Neural progenitor cell (in vitro differentiated cells): Measurements from ENCODE around the gene CCSER1. TPM values are rescaled to one million over a fixed set of nuclear protein-coding genes. Genes with fewer than 3 reads are reported as not detected.

Experiments used
- DNase-seq: peaks from one replicate; pipeline ENCODE4 v3.0.0-alpha.2; 2016; ENCODE audit warnings: low spot score
- H2AFZ ChIP-seq: fragments of 200-600 bp; sonication (generic); replicated peaks from 2 replicates; pipeline ENCODE4 v1.6.1; 2016; ENCODE audit warnings: antibody characterized with exemption
- H3F3A ChIP-seq: fragments of 200-600 bp; sonication (generic); 2 replicates; pipeline ENCODE4 v1.6.1; 2016; ENCODE audit warnings: antibody characterized with exemption, low read depth
- H3K27ac ChIP-seq: fragments of 200-600 bp; sonication (generic); 2 replicates; pipeline ENCODE4 v1.5.1; 2016; ENCODE audit warnings: mild to moderate bottlenecking
- H3K27me3 ChIP-seq: fragments of 200-600 bp; sonication (generic); 2 replicates; pipeline ENCODE4 v1.6.1; 2016; ENCODE audit warnings: mild to moderate bottlenecking, moderate library complexity
- H3K36me3 ChIP-seq: fragments of 200-600 bp; sonication (generic); 2 replicates; pipeline ENCODE4 v1.5.1; 2016
- H3K4me1 ChIP-seq: fragments of 200-600 bp; sonication (generic); 2 replicates; pipeline ENCODE4 v1.6.1; 2016; ENCODE audit warnings: mixed run types
- H3K4me2 ChIP-seq: fragments of 200-600 bp; sonication (generic); 2 replicates; pipeline ENCODE4 v1.6.1; 2016
- H3K4me3 ChIP-seq: fragments of 200-600 bp; sonication (generic); 2 replicates; pipeline ENCODE4 v1.5.1; 2016
- H3K79me2 ChIP-seq: fragments of 200-600 bp; sonication (generic); 2 replicates; pipeline ENCODE4 v1.6.1; 2016; ENCODE audit warnings: low read depth
- H3K9ac ChIP-seq: fragments of 200-600 bp; sonication (generic); 2 replicates; pipeline ENCODE4 v1.6.1; 2016
- H3K9me3 ChIP-seq: fragments of 200-600 bp; sonication (generic); 2 replicates; pipeline ENCODE4 v1.5.1; 2016; ENCODE audit warnings: low read depth
- H4K20me1 ChIP-seq: fragments of 200-600 bp; sonication (generic); 2 replicates; pipeline ENCODE4 v1.6.1; 2016; ENCODE audit warnings: low read depth
- H3K27ac Mint-ChIP-seq: 3 replicates; pipeline ENCODE4 v1.8.0; 2021; ENCODE audit warnings: mixed read lengths
- H3K27me3 Mint-ChIP-seq: 2 replicates; pipeline ENCODE4 v1.8.0; 2022; ENCODE audit warnings: low read depth, mild to moderate bottlenecking, inconsistent platforms, moderate library complexity, mixed read lengths; ENCODE audit not compliant: insufficient read depth
- H3K36me3 Mint-ChIP-seq: 3 replicates; pipeline ENCODE4 v1.8.0; 2021; ENCODE audit warnings: mixed read lengths
- H3K4me1 Mint-ChIP-seq: 3 replicates; pipeline ENCODE4 v1.8.0; 2021; ENCODE audit warnings: mixed read lengths
- H3K4me3 Mint-ChIP-seq: 3 replicates; pipeline ENCODE4 v1.8.0; 2021; ENCODE audit warnings: mild to moderate bottlenecking, moderate library complexity, mixed read lengths
- H3K9me3 Mint-ChIP-seq: 3 replicates; pipeline ENCODE4 v1.8.0; 2020; ENCODE audit warnings: mixed read lengths
- EZH2 ChIP-seq: fragments of 200-600 bp; sonication (generic); IDR thresholded peaks from 2 replicates; pipeline ENCODE4 v1.6.1; 2017; ENCODE audit warnings: antibody characterized with exemption, mild to moderate bottlenecking, moderate library complexity
- EZH2phosphoT487 ChIP-seq: fragments of 200-600 bp; sonication (generic); IDR thresholded peaks from 2 replicates; pipeline ENCODE4 v1.6.1; 2017; ENCODE audit warnings: antibody characterized with exemption
- total RNA-seq: library from RNA; depleted of rRNA; stranded (reverse); fragments of >200 nt; gene quantifications from 2 replicates; pipeline ENCODE4 v1.2.3, GENCODE V29; 2015; ENCODE audit warnings: low replicate concordance
- TF ChIP-seq, protein P1 (sequence below): fragments of 200-600 bp; sonication (generic); IDR thresholded peaks from 2 replicates; pipeline ENCODE4 v1.5.1; 2017; ENCODE audit warnings: antibody characterized with exemption, mild to moderate bottlenecking

The CCSER1 gene
- total RNA-seq, 1 donor from 2014 or later = 0.77 TPM

DNA sequence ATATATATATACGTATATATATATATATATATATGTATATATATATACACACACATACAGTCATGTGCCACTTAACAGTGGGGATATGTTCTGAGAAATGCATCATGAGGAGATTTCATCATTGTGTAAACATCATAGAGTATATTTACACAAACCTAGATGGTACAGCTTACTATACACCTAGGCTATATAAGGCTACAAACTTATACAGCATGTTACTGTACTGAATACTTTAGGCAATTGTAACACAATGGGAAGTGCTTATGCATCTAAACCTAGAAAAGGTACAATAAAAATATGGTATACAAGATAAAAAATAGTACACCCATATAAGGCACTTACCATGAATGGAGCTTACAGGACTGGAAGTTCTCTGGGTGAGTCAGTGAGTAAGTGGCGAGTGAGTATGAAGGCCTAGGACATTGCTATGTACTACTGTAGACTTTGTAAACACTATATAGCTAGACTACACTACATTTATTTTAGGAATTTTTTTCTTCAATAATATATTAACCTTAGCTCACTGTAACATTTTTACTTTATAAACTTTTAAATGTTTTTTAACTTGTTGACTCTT is 13.2 kb upstream of the CCSER1 start:
- no peaks in the 10 kb centered on the region for H3K27me3 Mint-ChIP-seq
- H3K4me3 Mint-ChIP-seq = no peak overlapping the region
- no peak for DNase-seq
- H3K27ac Mint-ChIP-seq = no peak overlapping the region
- H3K27me3 ChIP-seq = no peaks in the 10 kb centered on the region
- H3K36me3 ChIP-seq = no peaks in the 10 kb centered on the region
- no peak overlapping the region for H2AFZ ChIP-seq
- no peaks in the 10 kb centered on the region for H3K9me3 ChIP-seq
- no peaks in the 10 kb centered on the region for H3K4me1 Mint-ChIP-seq
- H3K27ac ChIP-seq = no peak overlapping the region
- no peak overlapping the region for H3K4me3 ChIP-seq
- no peaks in the 10 kb centered on the region for H3F3A ChIP-seq
- H3K79me2 ChIP-seq = no peaks in the 10 kb centered on the region
- no peak overlapping the region for H3K4me2 ChIP-seq
- no peaks in the 10 kb centered on the region for H3K4me1 ChIP-seq
- no peaks in the 10 kb centered on the region for H4K20me1 ChIP-seq
- H3K36me3 Mint-ChIP-seq = no peaks in the 10 kb centered on the region
- TF ChIP-seq EZH2 = no peak
- no peak overlapping the region for H3K9ac ChIP-seq
- no peaks in the 10 kb centered on the region for H3K9me3 Mint-ChIP-seq

DNA sequence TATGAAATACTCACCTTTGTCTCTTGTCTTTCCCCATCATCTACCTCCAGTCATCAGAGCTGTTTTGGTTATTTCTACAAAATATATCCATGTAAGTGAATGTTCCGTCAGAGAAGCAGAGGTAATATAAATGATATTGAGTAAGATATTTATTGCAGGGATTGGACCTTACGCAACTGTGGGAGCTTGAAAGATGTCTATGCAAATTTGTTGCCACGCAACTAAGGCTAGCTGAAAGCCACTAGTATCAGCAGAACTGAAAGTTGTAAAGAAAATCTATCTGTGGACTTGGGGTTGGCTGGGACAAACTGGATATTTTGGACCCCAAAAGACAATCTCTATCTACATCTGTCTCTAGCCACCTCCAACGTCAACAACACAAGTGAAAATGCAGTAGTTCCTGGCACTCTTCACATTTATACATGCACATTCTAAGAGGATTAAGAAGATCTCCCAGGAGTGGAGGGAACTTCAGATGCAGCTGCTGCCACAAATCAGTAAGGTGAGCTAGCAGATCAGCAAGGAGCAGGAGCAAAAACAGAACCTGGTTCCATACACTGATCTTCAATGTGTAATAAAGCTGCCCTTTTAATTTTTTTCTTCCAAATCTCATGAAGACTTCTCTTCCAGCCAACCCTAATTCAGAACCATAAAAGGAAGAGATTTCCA is 8.5 kb upstream of the CCSER1 start:
- Histone ChIP-seq H3K4me1 (no peaks in the 10 kb centered on the region), H3K27ac (no peak overlapping the region), H3K9ac (no peak overlapping the region), H3F3A (no peaks in the 10 kb centered on the region), H4K20me1 (no peaks in the 10 kb centered on the region), H3K27me3 (peaks cover under 1% of the 10 kb centered on the region), H3K9me3 (no peaks in the 10 kb centered on the region), H3K4me3 (no peak overlapping the region), H2AFZ (no peak overlapping the region), H3K4me2 (no peak overlapping the region), H3K36me3 (no peaks in the 10 kb centered on the region), H3K79me2 (no peaks in the 10 kb centered on the region)
- Mint-ChIP-seq H3K27me3 (no peaks in the 10 kb centered on the region), H3K36me3 (no peaks in the 10 kb centered on the region), H3K9me3 (no peaks in the 10 kb centered on the region), H3K4me3 (no peak overlapping the region), H3K27ac (no peak overlapping the region), H3K4me1 (no peaks in the 10 kb centered on the region)
- DNase-seq = no peak
- no peak for TF ChIP-seq EZH2phosphoT487
- no peak for TF ChIP-seq EZH2
- TF ChIP-seq, protein P1, sequence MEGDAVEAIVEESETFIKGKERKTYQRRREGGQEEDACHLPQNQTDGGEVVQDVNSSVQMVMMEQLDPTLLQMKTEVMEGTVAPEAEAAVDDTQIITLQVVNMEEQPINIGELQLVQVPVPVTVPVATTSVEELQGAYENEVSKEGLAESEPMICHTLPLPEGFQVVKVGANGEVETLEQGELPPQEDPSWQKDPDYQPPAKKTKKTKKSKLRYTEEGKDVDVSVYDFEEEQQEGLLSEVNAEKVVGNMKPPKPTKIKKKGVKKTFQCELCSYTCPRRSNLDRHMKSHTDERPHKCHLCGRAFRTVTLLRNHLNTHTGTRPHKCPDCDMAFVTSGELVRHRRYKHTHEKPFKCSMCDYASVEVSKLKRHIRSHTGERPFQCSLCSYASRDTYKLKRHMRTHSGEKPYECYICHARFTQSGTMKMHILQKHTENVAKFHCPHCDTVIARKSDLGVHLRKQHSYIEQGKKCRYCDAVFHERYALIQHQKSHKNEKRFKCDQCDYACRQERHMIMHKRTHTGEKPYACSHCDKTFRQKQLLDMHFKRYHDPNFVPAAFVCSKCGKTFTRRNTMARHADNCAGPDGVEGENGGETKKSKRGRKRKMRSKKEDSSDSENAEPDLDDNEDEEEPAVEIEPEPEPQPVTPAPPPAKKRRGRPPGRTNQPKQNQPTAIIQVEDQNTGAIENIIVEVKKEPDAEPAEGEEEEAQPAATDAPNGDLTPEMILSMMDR = no peak

DNA sequence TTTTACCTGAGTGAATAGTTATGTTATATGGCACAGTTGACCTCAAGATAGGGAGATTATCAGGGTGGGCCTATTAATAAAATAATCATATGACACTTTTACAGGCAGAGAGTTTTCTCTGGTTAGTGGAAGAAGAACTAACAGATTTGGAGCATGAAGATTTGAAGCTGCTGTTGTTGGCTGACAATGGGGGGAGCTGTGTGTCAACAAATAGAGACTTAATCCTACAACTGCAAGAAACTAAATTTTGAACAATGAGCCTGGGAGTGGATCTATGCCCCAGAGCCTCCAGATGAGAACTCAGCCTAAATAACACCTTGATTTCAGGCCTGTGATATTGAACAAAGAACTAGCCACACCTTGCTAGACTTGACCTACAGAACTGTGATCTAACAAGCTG is 7.2 kb upstream of the CCSER1 start:
- H3F3A ChIP-seq = no peaks in the 10 kb centered on the region
- Mint-ChIP-seq H3K36me3 (no peaks in the 10 kb centered on the region), H3K27me3 (no peaks in the 10 kb centered on the region), H3K4me3 (no peak overlapping the region), H3K27ac (no peak overlapping the region), H3K9me3 (no peaks in the 10 kb centered on the region), H3K4me1 (no peaks in the 10 kb centered on the region)
- H4K20me1 ChIP-seq = no peaks in the 10 kb centered on the region
- TF ChIP-seq EZH2phosphoT487 = no peak
- TF ChIP-seq, protein P1 = peak; percentile 39
- H3K4me1 ChIP-seq = no peaks in the 10 kb centered on the region
- no peak overlapping the region for H2AFZ ChIP-seq
- no peak overlapping the region for H3K4me3 ChIP-seq
- no peaks in the 10 kb centered on the region for H3K79me2 ChIP-seq
- H3K27ac ChIP-seq = no peak overlapping the region
- no peak overlapping the region for H3K4me2 ChIP-seq
- no peak overlapping the region for H3K9ac ChIP-seq
- H3K36me3 ChIP-seq = no peaks in the 10 kb centered on the region
- peak; percentile 20 for DNase-seq
- peaks cover 14% of the 10 kb centered on the region for H3K27me3 ChIP-seq
- H3K9me3 ChIP-seq = no peaks in the 10 kb centered on the region

DNA sequence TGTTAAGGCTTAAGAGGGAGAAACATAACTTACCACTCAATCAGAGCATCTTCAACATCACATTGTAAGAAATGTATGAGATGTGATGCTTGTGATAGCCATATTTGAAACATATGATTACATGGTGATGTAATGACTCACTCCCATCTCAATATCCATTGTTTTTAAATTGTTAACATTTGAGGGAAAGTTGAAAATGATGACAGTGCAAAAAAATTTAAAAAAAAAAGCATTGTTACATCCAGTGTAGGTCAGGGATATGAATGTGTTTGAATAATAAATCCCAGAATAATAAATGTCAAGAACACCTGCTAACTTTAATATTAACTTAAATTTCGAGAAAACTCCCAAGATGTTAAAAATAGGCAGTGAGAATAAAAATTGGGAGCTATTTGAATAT is 6.4 kb upstream of the CCSER1 start:
- H3K4me1 Mint-ChIP-seq = no peaks in the 10 kb centered on the region
- DNase-seq = no peak
- Histone ChIP-seq H3K27me3 (peaks cover 22% of the 10 kb centered on the region), H3K4me1 (no peaks in the 10 kb centered on the region), H3K9ac (no peak overlapping the region), H3K27ac (no peak overlapping the region), H2AFZ (no peak overlapping the region), H3K4me3 (no peak overlapping the region), H3K4me2 (no peak overlapping the region), H3F3A (no peaks in the 10 kb centered on the region), H4K20me1 (no peaks in the 10 kb centered on the region), H3K36me3 (no peaks in the 10 kb centered on the region), H3K79me2 (no peaks in the 10 kb centered on the region), H3K9me3 (no peaks in the 10 kb centered on the region)
- no peaks in the 10 kb centered on the region for H3K27me3 Mint-ChIP-seq
- no peak overlapping the region for H3K27ac Mint-ChIP-seq
- no peak overlapping the region for H3K4me3 Mint-ChIP-seq
- TF ChIP-seq, protein P1 = no peak
- TF ChIP-seq EZH2 = no peak
- no peak for TF ChIP-seq EZH2phosphoT487
- no peaks in the 10 kb centered on the region for H3K9me3 Mint-ChIP-seq
- H3K36me3 Mint-ChIP-seq = no peaks in the 10 kb centered on the region
